Measurements from ENCODE around the gene URI1.

Gene URI1

DNA sequence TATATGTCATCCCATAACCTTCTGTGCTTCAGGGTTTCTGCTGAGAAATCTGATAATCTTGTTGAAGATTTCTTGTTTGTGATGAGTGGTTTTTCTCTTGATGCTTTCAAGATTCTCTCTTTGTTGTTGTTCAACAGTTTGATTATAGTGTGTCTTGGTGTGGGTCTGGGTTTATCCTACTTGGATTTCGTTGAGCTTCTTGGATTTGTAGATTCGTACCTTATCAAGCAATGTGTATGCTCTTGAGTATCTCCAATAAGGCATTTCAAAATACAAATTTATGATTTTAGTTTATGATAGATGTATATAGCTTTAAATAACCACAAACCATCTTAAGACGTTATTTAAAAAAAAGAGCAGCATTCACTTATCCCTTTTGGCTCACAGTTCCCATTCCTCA lies 57.5 kb downstream of the URI1 start:
- no peak for DNase-seq (ENCODE audit: low read depth)
- no peak overlapping the region for H3K4me3 ChIP-seq (ENCODE audit: low read length)
- TF ChIP-seq, protein P1, sequence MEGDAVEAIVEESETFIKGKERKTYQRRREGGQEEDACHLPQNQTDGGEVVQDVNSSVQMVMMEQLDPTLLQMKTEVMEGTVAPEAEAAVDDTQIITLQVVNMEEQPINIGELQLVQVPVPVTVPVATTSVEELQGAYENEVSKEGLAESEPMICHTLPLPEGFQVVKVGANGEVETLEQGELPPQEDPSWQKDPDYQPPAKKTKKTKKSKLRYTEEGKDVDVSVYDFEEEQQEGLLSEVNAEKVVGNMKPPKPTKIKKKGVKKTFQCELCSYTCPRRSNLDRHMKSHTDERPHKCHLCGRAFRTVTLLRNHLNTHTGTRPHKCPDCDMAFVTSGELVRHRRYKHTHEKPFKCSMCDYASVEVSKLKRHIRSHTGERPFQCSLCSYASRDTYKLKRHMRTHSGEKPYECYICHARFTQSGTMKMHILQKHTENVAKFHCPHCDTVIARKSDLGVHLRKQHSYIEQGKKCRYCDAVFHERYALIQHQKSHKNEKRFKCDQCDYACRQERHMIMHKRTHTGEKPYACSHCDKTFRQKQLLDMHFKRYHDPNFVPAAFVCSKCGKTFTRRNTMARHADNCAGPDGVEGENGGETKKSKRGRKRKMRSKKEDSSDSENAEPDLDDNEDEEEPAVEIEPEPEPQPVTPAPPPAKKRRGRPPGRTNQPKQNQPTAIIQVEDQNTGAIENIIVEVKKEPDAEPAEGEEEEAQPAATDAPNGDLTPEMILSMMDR (conservative IDR thresholded peaks at IDR 0.05; ENCODE audit: low read length), result no peak

DNA sequence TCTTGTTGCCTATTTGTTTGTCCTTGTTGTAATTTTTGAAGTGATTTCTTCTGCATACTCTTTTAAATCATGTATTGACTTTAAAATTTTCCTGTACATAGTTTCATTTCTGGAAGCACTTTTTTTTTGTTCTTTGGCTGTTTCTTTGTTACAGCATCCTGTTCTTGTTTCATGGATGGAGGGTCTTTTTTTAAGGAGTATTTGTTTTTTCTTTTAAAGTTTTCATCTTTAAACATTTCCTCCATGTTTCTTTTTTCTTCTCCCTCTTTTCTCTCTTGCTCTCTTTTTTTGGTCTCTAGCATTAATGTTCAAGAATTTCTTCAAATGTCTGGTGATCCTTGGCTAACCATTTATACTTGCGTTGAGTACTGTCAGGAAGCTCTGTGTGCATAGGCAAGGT lies 58.8 kb downstream of the URI1 start:
- TF ChIP-seq, protein P1 (conservative IDR thresholded peaks at IDR 0.05; ENCODE audit: low read length), result no peak
- DNase-seq (ENCODE audit: low read depth), result no peak
- H3K4me3 ChIP-seq (ENCODE audit: low read length), result no peak overlapping the region

DNA sequence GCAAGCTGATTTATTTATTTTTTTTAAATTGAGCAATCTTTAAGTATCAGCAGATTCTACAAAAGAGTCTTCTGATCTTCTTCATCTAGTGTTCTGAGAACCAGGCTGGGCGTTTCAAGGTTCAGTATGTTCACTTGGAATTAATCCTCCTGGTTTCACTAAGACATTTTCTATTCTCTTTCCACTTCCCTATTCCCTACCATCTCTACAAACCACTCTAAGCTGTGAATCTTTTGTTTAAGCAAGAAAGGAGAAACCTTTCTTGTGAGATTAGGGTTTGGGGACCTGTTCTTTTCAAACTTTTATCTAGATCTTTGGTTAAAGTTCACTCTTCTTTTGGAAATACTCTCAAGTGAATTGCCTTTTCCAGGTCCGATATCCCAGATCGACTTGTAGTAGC lies 59.3 kb downstream of the URI1 start:
- TF ChIP-seq, protein P1 (conservative IDR thresholded peaks at IDR 0.05; ENCODE audit: low read length), result no peak

DNA sequence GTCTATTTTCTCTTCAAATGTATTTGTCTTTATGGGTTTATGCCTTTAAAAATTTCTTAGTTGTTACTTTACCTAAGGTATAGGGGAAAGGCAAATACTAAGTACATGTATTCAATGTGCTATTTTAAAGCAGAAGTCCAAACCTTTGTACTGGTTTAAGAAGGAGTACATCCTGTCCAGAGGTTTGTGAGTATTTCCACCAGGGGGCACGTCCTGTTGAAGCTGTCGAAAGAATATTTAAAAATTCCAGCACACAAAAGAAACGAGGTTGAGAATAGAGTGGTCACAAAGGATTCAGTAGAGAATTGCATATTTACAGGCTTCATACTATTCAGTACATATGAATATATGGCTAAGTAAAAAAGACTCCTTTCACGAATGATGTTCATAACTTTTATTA lies 59.8 kb downstream of the URI1 start:
- no peak overlapping the region for H3K4me3 ChIP-seq (ENCODE audit: low read length)
- TF ChIP-seq, protein P1 (conservative IDR thresholded peaks at IDR 0.05; ENCODE audit: low read length), result no peak
- DNase-seq (ENCODE audit: low read depth), result no peak

More for the DNA sequence above, 59.3 kb downstream of the URI1 start:
- no peak for DNase-seq (ENCODE audit: low read depth)
- H3K4me3 ChIP-seq (ENCODE audit: low read length), result no peak overlapping the region

DNA sequence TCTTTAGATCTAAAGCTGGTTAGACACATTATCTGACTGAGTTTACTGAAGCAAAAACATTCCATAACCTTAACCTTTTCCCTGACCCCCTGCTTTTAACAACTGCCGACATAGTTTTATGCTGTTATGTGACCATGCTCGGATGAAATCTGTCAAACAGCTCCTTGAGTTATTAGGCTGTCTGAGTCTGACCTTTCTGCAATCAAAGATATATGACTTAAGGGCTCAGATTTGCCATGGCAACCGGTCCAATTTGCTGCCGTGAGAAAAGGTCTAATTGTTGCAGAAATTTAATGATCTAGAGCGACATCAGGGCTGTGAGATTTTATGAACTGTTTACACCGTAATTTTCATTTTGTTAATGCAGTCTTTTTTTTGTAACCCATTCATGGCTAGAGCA lies 61.8 kb downstream of the URI1 start:
- no peak overlapping the region for H3K4me3 ChIP-seq (ENCODE audit: low read length)
- no peak for DNase-seq (ENCODE audit: low read depth)
- TF ChIP-seq, protein P1 (conservative IDR thresholded peaks at IDR 0.05; ENCODE audit: low read length), result no peak

DNA sequence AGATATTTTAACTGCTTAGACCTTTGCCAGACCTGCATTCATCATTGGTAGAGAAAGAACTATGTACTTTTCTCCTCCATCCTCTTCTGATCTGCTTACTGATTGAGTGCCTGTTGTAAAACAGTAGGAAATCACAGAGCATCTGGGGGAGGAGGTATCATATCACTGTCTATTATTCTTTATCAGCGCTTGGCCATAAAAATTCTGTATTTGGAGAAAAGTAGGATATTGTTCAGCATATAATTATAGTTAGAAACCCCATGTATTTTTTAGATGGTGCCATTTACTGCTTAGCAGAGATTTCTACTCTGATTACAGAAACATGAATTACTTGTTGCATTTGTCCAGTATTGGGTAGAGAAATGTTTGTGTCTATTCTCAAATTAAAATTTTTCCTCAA lies 62.4 kb downstream of the URI1 start:
- TF ChIP-seq, protein P1 (conservative IDR thresholded peaks at IDR 0.05; ENCODE audit: low read length), result no peak
- no peak overlapping the region for H3K4me3 ChIP-seq (ENCODE audit: low read length)
- no peak for DNase-seq (ENCODE audit: low read depth)

DNA sequence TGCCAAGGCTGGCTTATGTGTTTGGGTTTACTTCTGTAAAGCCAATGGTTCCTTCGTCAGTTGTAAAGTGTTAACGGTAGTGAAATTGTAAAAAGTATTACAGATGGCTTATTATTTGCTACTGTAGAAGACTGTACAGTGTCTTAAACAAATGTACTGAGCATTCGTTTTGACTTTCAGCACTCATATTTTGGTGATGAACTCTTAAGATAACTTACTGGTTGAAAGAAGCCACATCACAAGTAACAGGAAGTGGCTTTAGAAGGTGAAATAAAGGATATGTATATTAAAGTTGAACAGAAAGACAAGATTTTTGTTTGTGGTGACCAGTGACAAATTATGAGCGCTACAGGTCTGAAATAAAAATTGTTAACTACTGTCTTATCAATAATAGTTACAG lies 64.2 kb downstream of the URI1 start:
- no peak for DNase-seq (ENCODE audit: low read depth)
- TF ChIP-seq, protein P1 (conservative IDR thresholded peaks at IDR 0.05; ENCODE audit: low read length), result no peak
- H3K4me3 ChIP-seq (ENCODE audit: low read length), result no peak overlapping the region

All from AG10803 (cell line).